Type B pancreatic cell (in vitro differentiated cells): Measurements from ENCODE around the gene EVI5. TPM values are rescaled to one million over a fixed set of nuclear protein-coding genes. Genes with fewer than 3 reads are reported as not detected.

ENCODE experiments used
- DNase-seq: peaks from one replicate; pipeline ENCODE4 v3.0.0; 2021; ENCODE audit warnings: mixed read lengths; ENCODE audit not compliant: unreplicated experiment; ENCODE audit errors: extremely low spot score
- H3K27ac Mint-ChIP-seq: 2 replicates; pipeline ENCODE4 v1.8.0; 2021; ENCODE audit warnings: mild to moderate bottlenecking, mixed read lengths
- H3K27me3 Mint-ChIP-seq: 2 replicates; pipeline ENCODE4 v1.8.0; 2021; ENCODE audit warnings: mixed read lengths
- H3K36me3 Mint-ChIP-seq: 2 replicates; pipeline ENCODE4 v1.8.0; 2021; ENCODE audit warnings: mixed read lengths
- H3K4me1 Mint-ChIP-seq: one replicate; pipeline ENCODE4 v1.8.0; 2021; ENCODE audit warnings: mixed read lengths; ENCODE audit not compliant: unreplicated experiment
- H3K4me3 Mint-ChIP-seq: 2 replicates; pipeline ENCODE4 v1.8.0; 2021; ENCODE audit warnings: mild to moderate bottlenecking, mixed read lengths
- H3K9me3 Mint-ChIP-seq: 2 replicates; pipeline ENCODE4 v1.8.0; 2021; ENCODE audit warnings: mixed read lengths
- total RNA-seq: library from RNA; stranded (reverse); gene quantifications from 2 replicates; pipeline ENCODE4 v1.2.1, GENCODE V29; 2021; ENCODE audit warnings: low replicate concordance
- TF ChIP-seq, protein P1 (sequence below): fragments of 200-600 bp; sonication (generic); conservative IDR thresholded peaks from 2 replicates; pipeline ENCODE4 v1.5.0; 2021; ENCODE audit warnings: antibody characterized with exemption, mild to moderate bottlenecking

Gene EVI5
- total RNA-seq, 1 donor from 2014 or later = 29.6 TPM

DNA sequence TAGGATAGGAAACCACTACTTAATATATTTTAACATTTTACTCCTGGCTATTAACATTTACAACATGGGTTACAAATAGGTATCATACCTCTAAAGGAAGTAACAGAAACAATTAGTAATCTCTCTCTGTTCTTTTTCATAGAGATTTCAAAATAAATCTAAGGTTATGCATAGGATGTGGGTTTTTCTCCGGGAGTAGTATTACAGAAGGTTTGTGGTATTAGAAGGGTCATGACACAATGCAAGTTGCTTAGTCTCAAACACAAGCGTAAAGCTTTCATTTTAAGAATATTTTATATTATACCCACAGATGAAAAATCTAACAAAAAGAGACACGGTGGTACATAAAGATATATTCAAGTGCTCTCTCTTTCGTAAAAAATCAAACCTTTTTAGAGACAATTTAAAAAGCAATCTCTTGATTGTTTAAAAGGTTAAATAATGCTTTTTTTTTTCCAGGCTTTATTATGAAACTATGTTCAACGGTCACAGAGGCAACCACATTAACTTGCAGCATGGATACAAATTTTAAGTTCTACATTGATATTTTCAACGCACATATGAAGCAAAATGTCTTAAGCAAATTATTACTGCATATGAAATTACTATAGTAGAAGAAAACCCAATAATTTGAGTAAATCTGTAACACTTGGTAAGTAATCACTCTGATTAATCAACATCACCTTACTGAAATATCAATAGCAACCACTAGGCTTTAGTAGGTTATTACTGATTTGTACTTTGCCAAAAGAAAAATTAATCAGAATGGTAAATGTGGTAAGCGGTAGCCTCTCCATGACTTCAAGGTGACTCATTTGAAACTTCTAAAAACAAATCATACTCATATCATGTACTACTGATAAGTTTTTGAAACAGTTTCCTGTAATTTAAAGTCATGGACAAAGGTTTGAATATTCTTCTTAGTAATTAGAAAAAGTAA is 200.8 kb downstream of the EVI5 start:
- Mint-ChIP-seq H3K9me3 (peaks cover 5% of the 10 kb centered on the region), H3K36me3 (peaks cover 4% of the 10 kb centered on the region), H3K4me1 (no peaks in the 10 kb centered on the region), H3K4me3 (no peak overlapping the region), H3K27me3 (no peaks in the 10 kb centered on the region), H3K27ac (no peak overlapping the region)
- DNase-seq = no peak
- TF ChIP-seq, protein P1, sequence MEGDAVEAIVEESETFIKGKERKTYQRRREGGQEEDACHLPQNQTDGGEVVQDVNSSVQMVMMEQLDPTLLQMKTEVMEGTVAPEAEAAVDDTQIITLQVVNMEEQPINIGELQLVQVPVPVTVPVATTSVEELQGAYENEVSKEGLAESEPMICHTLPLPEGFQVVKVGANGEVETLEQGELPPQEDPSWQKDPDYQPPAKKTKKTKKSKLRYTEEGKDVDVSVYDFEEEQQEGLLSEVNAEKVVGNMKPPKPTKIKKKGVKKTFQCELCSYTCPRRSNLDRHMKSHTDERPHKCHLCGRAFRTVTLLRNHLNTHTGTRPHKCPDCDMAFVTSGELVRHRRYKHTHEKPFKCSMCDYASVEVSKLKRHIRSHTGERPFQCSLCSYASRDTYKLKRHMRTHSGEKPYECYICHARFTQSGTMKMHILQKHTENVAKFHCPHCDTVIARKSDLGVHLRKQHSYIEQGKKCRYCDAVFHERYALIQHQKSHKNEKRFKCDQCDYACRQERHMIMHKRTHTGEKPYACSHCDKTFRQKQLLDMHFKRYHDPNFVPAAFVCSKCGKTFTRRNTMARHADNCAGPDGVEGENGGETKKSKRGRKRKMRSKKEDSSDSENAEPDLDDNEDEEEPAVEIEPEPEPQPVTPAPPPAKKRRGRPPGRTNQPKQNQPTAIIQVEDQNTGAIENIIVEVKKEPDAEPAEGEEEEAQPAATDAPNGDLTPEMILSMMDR = no peak

DNA sequence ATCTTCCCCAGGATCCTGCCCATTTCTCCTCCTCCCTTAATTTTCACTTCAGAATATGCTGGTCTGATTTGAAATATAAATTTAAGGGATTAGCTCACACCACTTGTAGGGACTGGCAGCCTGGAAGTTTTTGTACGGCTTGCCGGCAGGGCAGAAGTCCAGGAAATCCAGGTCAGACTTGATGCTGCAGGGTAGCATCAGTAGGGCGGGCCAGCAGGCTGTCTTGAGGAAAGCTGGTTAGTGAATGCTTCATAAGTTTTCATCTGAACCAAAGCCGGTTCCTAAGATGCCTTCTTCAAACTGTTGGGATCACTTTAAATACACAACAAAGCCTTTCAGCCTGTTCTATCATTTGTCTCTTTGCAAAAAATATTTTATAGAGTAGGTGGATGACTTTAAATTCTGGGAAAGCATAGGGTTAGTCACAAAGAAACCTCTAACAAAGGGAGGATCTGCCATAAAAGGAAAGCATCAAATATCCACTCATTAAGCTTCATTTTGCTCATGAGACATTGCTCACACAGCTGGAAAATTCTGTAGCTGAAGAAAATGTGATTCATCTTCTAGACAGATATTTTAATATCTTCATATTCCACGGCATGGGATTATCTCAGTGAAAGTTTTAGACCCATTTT is 207.5 kb downstream of the EVI5 start:
- Mint-ChIP-seq H3K27me3 (no peaks in the 10 kb centered on the region), H3K36me3 (no peaks in the 10 kb centered on the region), H3K27ac (no peak overlapping the region), H3K4me3 (no peak overlapping the region), H3K4me1 (no peaks in the 10 kb centered on the region), H3K9me3 (no peaks in the 10 kb centered on the region)
- TF ChIP-seq, protein P1 = no peak
- no peak for DNase-seq

DNA sequence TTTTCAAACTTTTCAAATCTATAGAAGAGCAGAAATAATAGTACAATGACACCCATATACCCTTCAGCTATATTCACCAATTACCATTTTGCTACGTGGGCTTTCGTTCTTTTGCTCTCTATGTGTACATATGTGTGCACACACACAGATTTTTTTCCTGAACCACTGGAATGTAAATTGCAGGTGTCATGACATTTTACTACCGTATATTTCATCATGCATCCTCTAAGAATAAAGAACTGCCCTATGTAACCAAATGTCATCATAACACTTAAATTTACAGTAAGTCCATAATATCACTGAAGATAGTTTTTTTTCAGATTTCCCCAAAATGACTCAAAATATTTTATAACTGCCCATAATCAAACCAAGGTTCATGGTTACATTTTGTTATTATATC is 209.8 kb downstream of the EVI5 start:
- no peak for DNase-seq
- TF ChIP-seq, protein P1 = no peak
- Mint-ChIP-seq H3K27me3 (no peaks in the 10 kb centered on the region), H3K4me3 (no peak overlapping the region), H3K9me3 (no peaks in the 10 kb centered on the region), H3K4me1 (no peaks in the 10 kb centered on the region), H3K36me3 (no peaks in the 10 kb centered on the region), H3K27ac (no peak overlapping the region)

DNA sequence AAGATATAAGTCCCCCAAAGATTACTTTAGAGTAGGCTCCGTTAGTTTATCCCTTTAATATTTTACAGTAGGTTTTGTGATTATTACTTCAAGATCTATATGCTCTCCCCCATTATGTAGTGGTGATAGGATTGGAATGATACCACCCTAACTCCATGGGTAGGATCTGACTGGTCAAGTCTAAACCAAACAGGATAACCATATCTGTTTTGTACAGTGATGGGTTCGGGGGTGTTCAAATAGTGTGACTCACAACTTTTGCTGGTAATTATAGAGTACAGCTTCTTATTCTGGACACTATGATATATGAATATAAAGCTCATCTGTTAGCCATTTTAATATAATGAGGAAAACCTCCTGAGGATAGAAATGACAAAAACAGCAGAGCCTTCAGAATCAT is 212.4 kb downstream of the EVI5 start:
- Mint-ChIP-seq H3K9me3 (no peaks in the 10 kb centered on the region), H3K27me3 (no peaks in the 10 kb centered on the region), H3K27ac (no peak overlapping the region), H3K4me1 (no peaks in the 10 kb centered on the region), H3K36me3 (no peaks in the 10 kb centered on the region), H3K4me3 (no peak overlapping the region)
- TF ChIP-seq, protein P1 = no peak
- DNase-seq = no peak

DNA sequence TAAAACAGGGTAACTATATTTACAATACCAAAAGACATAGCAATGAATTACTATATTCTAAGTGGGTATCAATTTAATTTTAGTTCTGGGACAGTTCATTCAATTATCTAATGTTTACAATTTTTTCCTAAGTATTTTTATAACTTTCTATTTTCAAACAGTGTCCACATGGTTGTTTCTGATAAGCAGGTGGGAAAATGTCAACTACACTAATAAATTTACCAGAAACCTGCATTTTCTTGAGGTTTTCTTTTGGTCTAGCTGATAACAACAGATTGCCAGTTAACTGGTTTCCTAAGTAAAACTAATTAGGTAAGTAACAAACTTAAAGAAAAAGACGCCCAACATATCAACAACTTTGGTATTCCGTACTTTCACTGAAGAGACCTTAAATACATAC is 213.3 kb downstream of the EVI5 start:
- no peak overlapping the region for H3K4me3 Mint-ChIP-seq
- H3K36me3 Mint-ChIP-seq = no peaks in the 10 kb centered on the region
- no peak for DNase-seq
- H3K27me3 Mint-ChIP-seq = no peaks in the 10 kb centered on the region
- TF ChIP-seq, protein P1 = no peak
- H3K4me1 Mint-ChIP-seq = no peaks in the 10 kb centered on the region
- no peaks in the 10 kb centered on the region for H3K9me3 Mint-ChIP-seq
- no peak overlapping the region for H3K27ac Mint-ChIP-seq
